NOMO-1 treated with dmso at 0.1 percent for 144 hours (cell line): ENCODE data around the gene ABTB1.
"Not testable (repeated sequence)": the region's sequence is repeated elsewhere in the genome, so short reads cannot be mapped to it uniquely, and the experiment has no call there.

Experiments used
- DNase-seq: peaks from one replicate; lab custom pipeline; 2025; ENCODE audit not compliant: unreplicated experiment; lab: John Stamatoyannopoulos, UW

ABTB1 gene

GRCh38 chr3:127647845-127648204, 24.9 kb upstream of the ABTB1 start:
- no peak for DNase-seq

DNA sequence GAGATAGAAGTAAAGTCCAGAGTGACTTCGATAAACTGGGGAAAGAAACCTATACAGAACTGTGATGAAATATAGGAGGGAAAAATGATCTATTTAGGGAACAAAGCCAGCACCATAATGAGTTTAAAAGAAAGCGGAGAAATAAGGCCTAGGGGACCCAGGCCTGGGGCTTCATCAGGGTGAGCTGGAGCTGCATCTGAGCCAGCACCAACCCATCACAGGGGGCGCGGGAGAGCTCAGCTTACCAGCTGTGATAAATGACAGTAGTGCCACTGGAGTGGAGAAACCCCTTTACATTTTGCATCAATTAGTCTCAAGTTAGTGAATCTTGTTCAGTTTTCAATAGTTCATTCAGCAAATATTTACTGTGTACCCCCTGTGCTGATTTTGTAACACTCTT, 22.5 kb upstream of the ABTB1 start:
- no peak for DNase-seq

DNA sequence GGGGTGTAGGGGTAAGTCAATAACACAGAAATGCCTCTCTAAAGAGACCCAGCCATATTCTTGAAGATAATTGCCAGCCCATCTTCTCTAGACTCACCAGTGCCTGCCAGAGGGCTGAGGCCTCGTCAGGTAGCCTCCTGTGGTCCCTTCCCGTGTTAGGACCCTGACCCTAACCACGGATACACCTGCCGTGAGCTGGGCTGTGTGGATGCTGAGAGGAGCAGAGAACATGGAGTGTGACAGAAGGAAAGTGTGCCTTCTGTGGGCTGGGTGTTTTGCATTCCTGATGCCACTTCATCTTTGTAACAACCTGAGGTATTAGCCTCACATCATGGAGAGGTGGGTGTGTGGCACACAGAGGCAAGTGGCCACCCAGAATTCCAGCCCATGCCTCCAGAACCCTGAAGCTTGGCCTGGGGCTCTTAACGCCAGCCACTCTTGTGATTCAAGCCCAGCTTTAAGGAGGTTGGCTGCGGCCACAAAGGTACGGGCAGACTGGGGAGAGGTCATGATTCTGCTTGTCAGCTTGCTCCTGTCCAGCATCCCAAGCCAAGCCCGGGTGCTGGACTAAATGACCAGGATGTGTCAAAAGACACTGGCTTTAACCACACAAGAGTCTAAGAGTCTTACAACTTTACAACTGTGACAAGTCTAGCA, 21.1 kb upstream of the ABTB1 start:
- no peak for DNase-seq

DNA sequence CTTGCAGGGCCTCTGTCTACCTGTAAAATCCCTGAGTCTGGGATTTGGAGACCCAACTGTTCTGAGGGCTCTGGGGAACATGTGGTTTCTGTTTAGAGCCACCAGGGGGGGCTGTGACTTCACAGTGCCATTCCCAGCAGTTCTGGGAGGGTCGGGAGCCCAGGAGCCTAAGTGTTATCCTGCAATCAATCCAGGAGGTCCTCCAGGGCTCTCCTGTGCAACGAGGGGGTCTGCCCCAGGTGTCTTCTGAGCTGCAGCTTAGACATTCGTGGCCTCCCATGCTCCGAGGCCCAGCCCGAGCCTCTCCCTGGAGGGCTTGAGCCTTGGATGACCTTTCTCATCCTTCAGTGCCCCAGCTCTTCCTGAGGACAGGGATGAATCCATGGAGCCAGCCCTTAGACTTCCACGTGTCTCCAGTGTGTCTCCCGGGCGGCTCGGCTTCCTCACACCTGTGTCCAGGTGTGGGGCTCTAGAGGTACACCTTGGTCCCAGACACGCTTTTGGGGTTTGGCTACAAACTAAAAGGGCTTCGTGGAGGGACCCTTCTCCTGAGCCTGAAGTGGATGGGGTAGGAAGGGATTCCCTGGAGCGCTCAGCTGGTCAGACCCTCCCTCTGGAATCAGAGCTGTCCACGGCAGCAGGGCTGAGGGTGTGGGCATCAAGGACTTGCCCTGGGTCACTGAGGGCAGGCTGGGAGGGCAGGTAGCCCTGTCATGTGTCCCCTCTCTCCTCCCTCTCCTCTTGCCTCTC, 20.3 kb upstream of the ABTB1 start:
- no peak for DNase-seq

DNA sequence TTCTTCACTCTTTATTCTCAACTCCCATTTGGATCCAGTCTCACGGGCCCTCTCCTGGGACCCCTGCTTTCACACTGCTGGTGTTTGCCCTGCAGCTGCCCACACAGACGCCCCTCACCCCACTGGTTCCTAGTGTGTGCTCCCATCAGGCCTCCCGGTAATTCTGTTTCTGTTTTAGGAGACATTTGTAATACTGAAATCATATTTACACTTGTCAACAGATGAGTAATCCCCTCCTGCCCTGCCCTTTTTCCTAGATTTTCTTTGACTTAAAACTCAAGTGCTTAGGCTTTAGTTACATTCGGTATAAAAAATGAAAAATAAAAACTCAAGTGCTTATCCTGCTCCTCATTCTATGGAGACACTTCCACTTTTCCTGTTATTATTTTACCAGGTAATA, 18.4 kb upstream of the ABTB1 start:
- no peak for DNase-seq

- DNase-seq: not testable (repeated sequence)
These were observed 17.8 kb upstream of the ABTB1 start for GRCh38 chr3:127654993-127655392.

GRCh38 chr3:127655641-127656040, 17.1 kb upstream of the ABTB1 start:
- no peak for DNase-seq

DNA sequence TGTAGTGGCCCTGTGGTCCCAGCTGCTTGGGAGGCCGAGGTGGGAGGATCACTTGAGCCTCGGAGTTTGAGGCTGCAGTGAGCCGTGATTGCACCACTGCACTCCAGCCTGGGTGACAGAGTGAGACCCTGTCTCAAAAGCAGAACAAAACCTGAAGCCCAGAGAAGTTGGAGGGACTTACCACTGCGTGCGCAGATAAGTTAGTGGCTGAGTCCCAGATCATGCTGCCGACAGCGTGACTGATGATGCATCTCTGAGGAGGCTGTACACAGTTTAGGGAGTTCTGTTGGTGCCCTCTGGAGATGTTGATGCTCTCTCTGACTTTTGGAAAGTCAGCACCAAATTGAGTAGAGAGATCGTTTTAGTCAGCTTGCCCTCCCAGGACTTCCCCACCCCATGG, 15.8 kb upstream of the ABTB1 start:
- DNase-seq: no peak

DNA sequence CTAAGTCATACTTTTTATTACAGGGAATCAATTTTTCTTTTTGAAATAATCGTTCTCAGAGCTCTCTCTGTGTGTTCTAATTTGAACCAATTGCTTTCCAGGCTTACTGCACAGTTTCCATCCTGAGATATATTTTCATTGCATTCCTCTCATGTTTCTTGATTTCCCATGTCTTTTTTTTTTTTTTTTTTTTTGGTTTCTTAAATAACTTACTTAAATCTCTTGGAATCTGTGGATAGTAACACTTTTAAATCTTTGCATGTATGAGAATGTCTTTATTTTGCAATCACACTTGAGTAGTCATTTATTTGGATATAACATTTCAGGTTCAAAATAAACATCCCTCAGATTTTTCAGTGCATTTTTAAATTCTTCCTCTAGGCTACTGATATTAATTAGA, 14.5 kb upstream of the ABTB1 start:
- DNase-seq: no peak

GRCh38 chr3:127660621-127661251, 12.0 kb upstream of the ABTB1 start:
- DNase-seq: no peak

GRCh38 chr3:127661600-127661999, 11.2 kb upstream of the ABTB1 start:
- no peak for DNase-seq

DNA sequence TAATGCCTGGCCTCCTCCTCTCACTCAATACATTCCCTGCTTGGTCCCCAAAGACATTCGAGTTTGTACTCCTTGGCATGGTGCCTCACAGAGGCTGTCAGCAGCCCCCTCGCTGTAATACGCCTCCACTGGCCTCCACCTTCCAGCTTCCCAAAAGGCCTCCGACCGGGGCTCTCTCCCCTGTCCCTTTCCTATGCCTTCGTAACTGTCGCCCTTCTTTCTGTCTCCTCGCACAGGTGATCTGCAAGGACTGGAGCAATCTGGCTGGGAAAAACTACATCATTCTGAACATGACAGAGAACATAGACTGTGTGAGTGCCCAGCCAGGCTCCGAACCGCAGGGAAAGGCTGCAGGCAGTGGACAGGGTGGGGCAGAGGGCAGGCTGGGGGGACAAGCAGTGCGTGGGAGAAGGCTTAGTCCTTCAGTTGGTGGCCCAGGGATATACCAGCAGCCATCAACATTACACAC, 10.7 kb upstream of the ABTB1 start:
- no peak for DNase-seq

DNA sequence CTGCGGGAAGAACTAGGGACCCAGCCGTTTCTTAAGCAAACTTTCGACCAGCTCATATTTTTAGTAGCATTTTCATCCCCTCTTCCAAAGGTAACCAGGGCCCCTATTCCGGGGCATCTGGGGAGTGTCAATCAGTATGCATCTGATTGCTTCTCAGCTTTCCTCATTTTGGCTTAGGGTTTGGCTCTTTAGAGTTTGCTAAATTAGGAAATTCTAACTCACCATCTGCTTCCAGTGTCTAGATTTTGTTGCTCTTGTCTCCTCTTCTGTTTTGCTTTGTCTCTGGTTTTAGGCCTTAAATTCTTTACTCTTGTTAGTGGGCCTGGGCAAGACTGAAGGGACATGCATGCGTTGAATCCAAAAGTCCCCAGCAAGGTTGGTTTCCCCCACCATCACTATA, 9.6 kb upstream of the ABTB1 start:
- no peak for DNase-seq

- no peak for DNase-seq
These were observed 7.6 kb upstream of the ABTB1 start for GRCh38 chr3:127665165-127665564.

DNA sequence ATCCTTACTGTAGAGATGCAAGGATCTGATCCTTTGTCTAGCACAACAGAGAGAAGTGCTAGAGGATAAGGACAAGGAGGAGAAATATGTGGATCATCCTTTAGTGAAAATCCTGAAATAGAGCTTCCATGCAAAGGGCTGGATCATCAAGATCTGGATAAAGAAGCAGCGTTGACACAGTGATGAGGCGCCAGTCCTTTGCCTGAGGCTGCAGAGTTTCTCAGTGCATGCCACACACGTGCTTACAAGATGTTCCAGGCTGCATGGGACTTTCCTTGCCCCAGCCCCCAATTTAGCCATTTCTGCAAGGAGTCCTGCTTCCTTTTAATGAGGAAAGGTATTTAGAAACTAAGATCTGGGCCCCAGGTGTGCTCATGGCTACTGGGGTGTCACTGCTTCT, 7.2 kb upstream of the ABTB1 start:
- DNase-seq: no peak

DNA sequence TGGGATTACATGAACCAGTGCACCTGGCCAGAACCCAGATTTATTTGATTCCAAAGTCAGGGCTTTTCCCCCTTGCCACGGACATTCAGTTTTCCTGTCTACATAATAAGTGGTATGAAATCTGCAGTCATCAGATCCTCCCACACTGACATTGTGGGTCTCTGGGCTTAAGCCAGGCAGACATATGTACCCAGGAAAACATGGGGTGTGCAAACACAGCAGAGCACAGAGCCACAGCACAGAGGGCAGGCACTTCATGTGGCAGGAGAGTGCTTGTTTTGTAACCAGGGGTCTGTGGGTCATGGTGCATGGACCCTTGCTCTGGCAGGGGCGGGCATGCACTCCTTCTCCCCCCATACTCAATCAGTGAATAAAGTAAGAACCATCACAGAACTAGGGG, 6.1 kb upstream of the ABTB1 start:
- DNase-seq: no peak

GRCh38 chr3:127667119-127667681, 5.6 kb upstream of the ABTB1 start:
- DNase-seq: no peak

GRCh38 chr3:127668906-127669305, 3.8 kb upstream of the ABTB1 start:
- DNase-seq: no peak

- no peak for DNase-seq
These were observed 3.1 kb upstream of the ABTB1 start for GRCh38 chr3:127669541-127670228.

GRCh38 chr3:127670229-127670559, 2.6 kb upstream of the ABTB1 start:
- DNase-seq: no peak

GRCh38 chr3:127670761-127671522, 1.8 kb upstream of the ABTB1 start:
- no peak for DNase-seq
